Effector memory CD4-positive, alpha-beta T cell (primary cell): ENCODE results near the gene VMAC.

Experiments
- DNase-seq, 3 donors: peaks; one replicate each; pipeline ENCODE4 v3.0.0-alpha.2; 2020
- H3K27ac ChIP-seq: 2 replicates; pipeline ENCODE4 v1.7.0; 2013; ENCODE audit warnings: mild to moderate bottlenecking, low read length, moderate library complexity; ENCODE audit not compliant: insufficient read depth, poor library complexity, severe bottlenecking
- H3K27me3 ChIP-seq: replicated peaks from 2 replicates; pipeline ENCODE4 v1.7.0; 2013; ENCODE audit warnings: mild to moderate bottlenecking, low read length; ENCODE audit not compliant: insufficient read depth, control insufficient read depth, poor library complexity, severe bottlenecking
- H3K36me3 ChIP-seq: 2 replicates; pipeline ENCODE4 v1.7.0; 2013; ENCODE audit warnings: mild to moderate bottlenecking, low read length, moderate library complexity; ENCODE audit not compliant: control insufficient read depth, insufficient read depth
- H3K4me1 ChIP-seq: 2 replicates; pipeline ENCODE4 v1.7.0; 2013; ENCODE audit warnings: low read length, mild to moderate bottlenecking; ENCODE audit not compliant: control insufficient read depth, insufficient read depth, poor library complexity, severe bottlenecking
- H3K4me3 ChIP-seq: 2 replicates; pipeline ENCODE4 v1.7.0; 2013; ENCODE audit warnings: low read length, low read depth, mild to moderate bottlenecking; ENCODE audit not compliant: insufficient read depth, poor library complexity, severe bottlenecking
- H3K9me3 ChIP-seq: 2 replicates; pipeline ENCODE4 v1.7.0; 2013; ENCODE audit warnings: mild to moderate bottlenecking, low read length, moderate library complexity; ENCODE audit not compliant: control insufficient read depth

Gene VMAC

DNA sequence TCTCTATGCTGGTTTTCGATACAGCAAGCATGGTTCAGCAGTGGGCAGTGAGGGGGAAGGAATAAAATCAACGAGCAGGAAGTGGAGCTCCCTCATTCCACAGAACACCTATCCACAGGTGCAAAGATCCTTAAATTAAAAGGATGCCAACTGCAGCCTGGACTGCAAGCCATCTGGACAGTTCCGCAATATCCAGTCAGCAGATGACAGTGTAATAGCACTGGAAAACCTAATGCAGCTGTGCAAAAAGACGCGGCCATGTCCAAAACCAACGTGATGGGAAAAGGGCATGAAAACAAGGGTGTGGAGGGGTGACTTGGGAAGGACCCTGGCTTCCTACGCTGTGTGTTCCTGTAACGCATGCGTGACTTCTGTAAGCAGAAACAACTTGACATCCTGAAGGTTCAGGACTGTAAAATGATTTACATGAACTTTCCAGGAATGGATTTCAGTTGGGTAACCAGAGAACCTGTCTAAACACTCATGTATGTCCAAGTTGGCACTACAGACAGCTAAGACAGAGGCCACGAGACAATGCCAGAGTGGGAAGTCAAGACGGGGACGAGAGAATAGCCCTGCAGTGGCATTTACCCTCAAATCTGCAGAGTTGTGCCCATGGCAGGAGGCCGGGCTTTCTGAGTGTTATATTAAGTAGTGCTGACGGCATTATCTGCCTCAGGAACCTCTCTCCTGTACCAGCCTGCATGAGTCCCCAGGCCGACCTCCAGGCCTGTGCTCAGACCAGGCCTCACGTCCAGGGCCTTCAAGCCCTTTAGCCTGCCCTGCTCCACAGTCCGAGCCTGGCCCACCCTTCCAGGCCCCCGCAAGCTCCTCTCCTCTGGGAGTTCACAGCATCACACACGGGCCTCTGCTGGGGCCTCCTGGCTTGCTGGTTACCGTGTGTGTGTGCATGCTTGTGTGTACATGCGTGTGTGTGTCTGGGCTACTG lies 35.9 kb downstream of the VMAC start:
- Histone ChIP-seq H3K27ac (no peak overlapping the region), H3K4me3 (no peak overlapping the region), H3K27me3 (no peaks in the 10 kb centered on the region), H3K9me3 (no peaks in the 10 kb centered on the region), H3K36me3 (peaks cover 41% of the 10 kb centered on the region), H3K4me1 (no peaks in the 10 kb centered on the region)
- DNase-seq: no peak

DNA sequence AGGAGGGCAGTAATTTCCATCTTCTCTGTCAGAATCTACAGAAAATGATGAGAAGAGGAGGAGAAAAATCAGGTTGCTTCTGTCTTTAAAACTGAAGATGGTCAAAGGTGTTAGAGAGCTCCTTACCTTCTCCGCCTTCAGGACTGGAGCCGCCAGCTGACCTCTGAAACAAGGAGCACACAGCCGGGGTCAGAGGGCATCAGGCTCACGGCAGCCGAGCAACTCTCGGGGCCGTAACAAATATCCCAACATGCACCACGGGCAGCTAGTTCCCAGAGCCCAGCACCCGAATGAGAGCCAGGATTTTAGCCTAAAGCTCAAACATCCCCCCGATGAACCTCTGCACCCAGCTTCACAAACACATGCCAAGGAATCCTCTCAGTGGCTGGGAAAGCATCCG lies 37.0 kb downstream of the VMAC start:
- no peaks in the 10 kb centered on the region for H3K27me3 ChIP-seq
- no peak overlapping the region for H3K27ac ChIP-seq
- H3K36me3 ChIP-seq: peaks cover 31% of the 10 kb centered on the region
- no peak for DNase-seq
- no peaks in the 10 kb centered on the region for H3K4me1 ChIP-seq
- no peak overlapping the region for H3K4me3 ChIP-seq
- no peaks in the 10 kb centered on the region for H3K9me3 ChIP-seq

DNA sequence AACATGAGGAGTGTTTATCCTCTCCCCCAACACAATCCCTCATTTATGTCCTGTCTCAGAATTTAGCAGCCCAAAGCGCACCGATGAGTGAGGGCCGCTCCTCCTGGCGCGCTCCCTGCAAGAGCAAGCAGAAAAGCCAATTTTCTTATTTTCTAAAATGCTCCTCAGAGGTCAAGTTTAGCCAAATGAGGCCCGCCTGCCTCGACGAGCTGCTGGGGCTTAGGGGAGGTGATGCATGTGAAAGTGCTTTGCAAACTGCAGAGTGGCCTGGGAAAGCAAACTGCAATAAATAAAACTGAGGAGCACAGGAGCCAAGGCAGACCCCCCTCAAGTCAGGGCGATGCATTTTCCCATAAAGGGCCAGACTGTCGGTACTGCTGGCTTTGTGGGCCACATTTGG lies 38.4 kb downstream of the VMAC start:
- DNase-seq: no peak
- Histone ChIP-seq H3K27me3 (no peaks in the 10 kb centered on the region), H3K4me1 (peaks cover 7% of the 10 kb centered on the region), H3K27ac (no peak overlapping the region), H3K9me3 (no peaks in the 10 kb centered on the region), H3K4me3 (no peak overlapping the region), H3K36me3 (peaks cover 20% of the 10 kb centered on the region)

DNA sequence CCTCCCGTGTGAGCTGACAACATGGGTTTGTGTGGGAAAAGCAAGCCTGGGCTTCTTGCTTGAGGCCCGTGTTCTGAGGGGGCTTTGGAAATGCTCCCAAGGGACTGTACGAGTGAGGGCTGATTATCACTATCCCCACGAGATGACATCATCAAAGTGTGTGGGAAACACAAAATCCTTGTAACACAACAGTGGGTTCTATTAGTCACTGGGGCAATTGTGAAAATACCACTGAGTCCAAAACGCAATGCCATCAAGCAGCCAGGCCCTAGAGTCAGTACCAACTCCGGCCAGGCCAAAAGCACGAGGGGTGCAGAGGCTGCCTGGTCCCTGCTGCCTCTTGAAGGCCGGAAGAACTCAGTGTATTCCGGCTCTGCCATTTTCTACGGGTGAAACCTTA lies 39.0 kb downstream of the VMAC start:
- H3K4me3 ChIP-seq: no peak overlapping the region
- peaks cover 20% of the 10 kb centered on the region for H3K36me3 ChIP-seq
- no peak overlapping the region for H3K27ac ChIP-seq
- no peaks in the 10 kb centered on the region for H3K9me3 ChIP-seq
- peaks cover 13% of the 10 kb centered on the region for H3K4me1 ChIP-seq
- no peaks in the 10 kb centered on the region for H3K27me3 ChIP-seq
- no peak for DNase-seq

DNA sequence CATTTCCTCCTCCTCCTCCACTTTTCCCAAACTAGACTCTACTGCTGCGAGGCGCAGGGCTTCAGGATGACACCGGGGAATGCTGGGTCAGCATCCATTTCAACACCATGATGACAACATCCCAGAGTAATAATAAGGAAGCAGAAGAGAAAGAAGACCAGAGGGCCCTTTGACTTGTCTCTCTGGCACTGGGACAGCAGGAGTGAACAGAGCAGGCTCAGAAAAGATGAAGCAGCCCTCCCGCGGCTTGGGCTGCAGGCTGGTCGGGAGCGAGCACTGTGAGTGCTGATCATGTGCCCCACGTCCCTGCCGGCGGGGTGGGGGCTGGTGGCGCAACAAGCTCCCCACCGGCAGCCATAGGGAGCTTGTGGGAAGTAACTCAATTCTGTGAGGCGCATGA lies 42.8 kb downstream of the VMAC start:
- Histone ChIP-seq H3K4me3 (no peak overlapping the region), H3K27ac (peak overlapping the region; percentile 16)

DNA sequence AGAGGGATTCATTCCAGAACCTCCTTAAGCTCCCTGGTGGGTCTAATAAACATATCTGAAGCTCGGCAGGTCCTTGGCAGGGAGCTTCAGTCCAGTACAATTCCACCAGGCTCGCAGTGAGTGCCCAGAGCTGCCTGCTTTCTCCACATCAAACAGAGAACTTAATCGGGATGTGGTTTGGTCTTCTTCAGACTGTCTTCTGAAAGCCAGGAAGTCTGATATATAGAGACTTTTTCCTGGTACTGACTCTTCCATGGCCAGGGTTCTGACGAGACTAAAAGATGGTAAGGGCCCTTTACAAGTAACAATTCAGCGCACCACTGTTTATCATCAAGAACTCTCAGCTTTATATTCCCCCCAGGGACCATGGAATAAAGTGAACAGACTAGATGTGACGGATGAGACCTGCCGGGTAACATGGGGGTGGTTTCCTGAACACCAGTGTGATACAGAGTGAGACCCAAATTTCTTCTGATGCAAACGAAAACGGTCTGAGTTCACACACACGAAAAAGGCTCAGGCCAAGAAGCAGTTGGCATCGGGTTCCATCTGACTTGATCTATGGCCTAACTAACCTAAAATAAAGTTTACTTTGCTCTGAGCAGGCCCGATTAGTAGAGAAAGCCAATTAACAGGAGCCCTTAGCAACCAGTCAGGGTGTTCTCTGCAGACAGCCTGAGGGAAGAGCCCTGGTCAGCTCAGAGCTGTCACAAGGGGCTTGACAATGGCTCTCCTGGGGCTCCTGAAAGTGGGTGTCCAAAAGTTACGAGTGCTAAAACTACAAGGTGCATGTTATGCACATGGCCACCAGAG lies 44.3 kb downstream of the VMAC start:
- peaks cover 2% of the 10 kb centered on the region for H3K36me3 ChIP-seq
- no peak for DNase-seq
- H3K9me3 ChIP-seq: no peaks in the 10 kb centered on the region
- no peaks in the 10 kb centered on the region for H3K27me3 ChIP-seq
- peaks cover 62% of the 10 kb centered on the region for H3K4me1 ChIP-seq
- peak overlapping the region; percentile 13 for H3K4me3 ChIP-seq
- H3K27ac ChIP-seq: peak overlapping the region; percentile 59

More for the DNA sequence above, 42.8 kb downstream of the VMAC start:
- H3K36me3 ChIP-seq: peaks cover 3% of the 10 kb centered on the region
- peaks cover 49% of the 10 kb centered on the region for H3K4me1 ChIP-seq
- no peaks in the 10 kb centered on the region for H3K9me3 ChIP-seq
- DNase-seq: no peak
- no peaks in the 10 kb centered on the region for H3K27me3 ChIP-seq

DNA sequence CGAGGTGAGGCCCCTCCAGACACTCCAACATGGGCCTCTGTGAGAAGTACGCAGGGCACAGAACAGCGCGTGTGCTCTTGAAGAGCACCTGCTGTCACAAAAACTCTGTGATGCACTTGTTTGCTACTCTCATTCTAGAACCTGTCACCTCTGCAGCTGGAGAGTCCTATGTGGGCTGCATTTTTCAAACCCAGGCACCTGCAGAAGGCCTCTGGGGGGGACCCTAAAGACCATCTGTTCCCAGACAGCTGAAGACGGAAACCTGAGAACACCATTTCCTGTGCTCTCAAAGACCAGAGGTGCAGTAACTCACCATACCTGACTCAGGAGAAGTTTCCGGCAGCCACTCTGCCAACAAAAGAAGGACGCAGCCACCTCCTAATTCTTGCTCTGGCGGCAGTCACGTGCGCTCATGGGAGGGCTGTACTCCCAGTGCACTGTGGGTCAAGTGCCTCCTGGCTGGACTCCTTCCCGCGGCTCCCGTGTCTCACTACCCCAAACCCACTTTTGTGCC lies 45.2 kb downstream of the VMAC start:
- peak overlapping the region; percentile 20 for H3K4me3 ChIP-seq
- no peaks in the 10 kb centered on the region for H3K36me3 ChIP-seq
- H3K9me3 ChIP-seq: no peaks in the 10 kb centered on the region
- peaks cover 69% of the 10 kb centered on the region for H3K4me1 ChIP-seq
- no peaks in the 10 kb centered on the region for H3K27me3 ChIP-seq
- peak overlapping the region; percentile 59 for H3K27ac ChIP-seq
- DNase-seq: peak in 1 of 3 donors; percentile 27

DNA sequence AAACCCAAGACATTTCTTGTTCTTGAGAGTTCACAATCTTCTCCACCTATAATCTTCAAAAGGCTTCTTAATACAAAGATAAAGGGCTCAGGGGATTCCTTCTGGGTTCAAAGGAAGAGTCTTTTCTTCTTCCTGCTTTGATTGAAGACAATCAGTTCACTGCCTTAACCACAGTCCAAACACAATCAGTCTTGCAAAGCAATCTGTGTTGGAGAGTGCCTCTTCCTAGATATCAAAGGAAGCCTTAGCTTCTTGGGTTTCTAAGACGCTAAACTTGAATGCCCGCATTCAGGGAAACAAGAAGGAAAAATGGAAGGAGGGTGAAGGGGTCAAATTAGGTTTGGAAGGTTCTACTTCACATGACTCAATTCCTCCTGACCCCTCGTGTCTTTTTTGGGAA lies 46.1 kb downstream of the VMAC start:
- Histone ChIP-seq H3K36me3 (no peaks in the 10 kb centered on the region), H3K4me1 (peaks cover 69% of the 10 kb centered on the region), H3K4me3 (no peak overlapping the region), H3K27ac (peak overlapping the region; percentile 59), H3K9me3 (no peaks in the 10 kb centered on the region), H3K27me3 (no peaks in the 10 kb centered on the region)
- no peak for DNase-seq

DNA sequence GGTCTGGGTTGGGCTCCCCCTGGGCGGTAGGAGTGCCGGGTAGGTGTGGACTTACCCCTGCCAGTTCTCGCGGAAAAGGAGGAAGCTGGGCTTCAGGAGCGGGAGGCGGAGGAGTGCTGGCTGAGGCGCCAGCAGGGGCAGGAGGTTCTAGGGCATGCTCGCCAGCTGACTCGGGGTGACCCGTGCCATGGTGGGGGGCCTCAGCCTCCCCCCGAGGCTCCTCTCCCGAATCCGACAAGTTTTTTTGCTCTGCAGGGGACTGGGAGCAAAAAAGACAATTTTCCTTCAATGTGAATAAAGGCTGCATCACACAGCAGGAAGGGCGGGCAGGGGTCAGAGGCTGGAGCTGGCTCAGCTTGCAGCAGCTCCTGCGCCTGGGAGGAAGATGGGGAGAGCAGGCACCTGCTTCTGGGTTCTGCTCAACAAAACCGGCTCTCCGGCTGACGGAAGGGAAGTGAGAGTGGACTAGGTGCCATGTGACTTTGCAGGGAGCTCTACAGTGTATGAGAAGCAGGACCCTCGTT lies 46.7 kb downstream of the VMAC start:
- Histone ChIP-seq H3K27me3 (no peaks in the 10 kb centered on the region), H3K9me3 (no peaks in the 10 kb centered on the region), H3K4me3 (no peak overlapping the region), H3K4me1 (peaks cover 69% of the 10 kb centered on the region), H3K36me3 (no peaks in the 10 kb centered on the region), H3K27ac (no peak overlapping the region)
- DNase-seq: no peak
